H1 (cell line): Measurements from ENCODE around the gene ZNF613. TPM values are rescaled to one million over a fixed set of nuclear protein-coding genes. Genes with fewer than 3 reads are reported as not detected.

Experiments used
- CREB1 ChIP-seq: IDR thresholded peaks from 2 replicates; pipeline ENCODE4 v1.6.1; 2012; ENCODE audit warnings: inconsistent platforms
- E2F6 ChIP-seq: IDR thresholded peaks from 2 replicates; pipeline ENCODE4 v1.6.1; 2012; ENCODE audit warnings: inconsistent platforms
- EZH2 ChIP-seq: fragments of 200-600 bp; sonication (generic); IDR thresholded peaks from 2 replicates; pipeline ENCODE4 v1.7.1; 2012; ENCODE audit warnings: low read depth, mild to moderate bottlenecking, moderate library complexity, low read length, inconsistent platforms; ENCODE audit not compliant: severe bottlenecking
- GABPA ChIP-seq: IDR thresholded peaks from 2 replicates; pipeline ENCODE4 v1.6.1; 2011; ENCODE audit warnings: mild to moderate bottlenecking, low read length, moderate library complexity, borderline replicate concordance; ENCODE audit not compliant: insufficient read depth
- GTF2F1 ChIP-seq: IDR thresholded peaks from 2 replicates; pipeline ENCODE4 v1.6.1; 2012; ENCODE audit warnings: low read depth, low read length, improper control_type of control experiment, borderline replicate concordance
- HDAC2 ChIP-seq, 2 experiments: fragments of 300-600 bp in 1 of 2; sonication (generic) in 1 of 2; IDR thresholded peaks; 2 replicates each; pipeline ENCODE4 v1.6.1; 2011 to 2012; ENCODE audit warnings: low read depth in 2 of 2, low read length in 2 of 2, mild to moderate bottlenecking in 2 of 2, moderate library complexity in 2 of 2, borderline replicate concordance in 1 of 2, inconsistent platforms in 1 of 2
- JUND ChIP-seq: IDR thresholded peaks from 2 replicates; pipeline ENCODE4 v1.6.1; 2011; ENCODE audit warnings: mild to moderate bottlenecking, improper control_type of control experiment, low read length
- RAD21 ChIP-seq, 2 experiments: IDR thresholded peaks in 1 of 2; conservative IDR thresholded peaks in 1 of 2; 2 replicates each; pipeline ENCODE4 v1.6.1; 2011; ENCODE audit warnings: low read depth in 2 of 2, low read length in 2 of 2, improper control_type of control experiment in 1 of 2, inconsistent platforms in 1 of 2, mild to moderate bottlenecking in 1 of 2, moderate library complexity in 1 of 2
- SP1 ChIP-seq: IDR thresholded peaks from 2 replicates; pipeline ENCODE4 v1.6.1; 2011; ENCODE audit warnings: low read depth, low read length
- polyA plus RNA-seq, 7 experiments: library from polyadenylated mRNA; depleted of rRNA in 3 of 7; stranded (reverse) in 5 of 7; unstranded in 2 of 7; fragments of >200 nt in 5 of 7; fragments of 200-250 nt in 2 of 7; gene quantifications; 1 replicate in 5 of 7; 2 replicates in 1 of 7; 4 replicates in 1 of 7; pipeline versions ENCODE4 v1.2.1 to v1.2.3, GENCODE V29; 2011 to 2013; ENCODE audit warnings: missing spikeins in 2 of 7, mixed read lengths in 2 of 7
- total RNA-seq: library from RNA; stranded (reverse); fragmentation: NEBNext Ultra II Directional; extraction: Animal tissue kit (Norgen Biotek cat#: 25700); gene quantifications from 2 replicates; pipeline ENCODE4 v1.2.1, GENCODE V29; 2021

Gene ZNF613
- total and polyA plus RNA-seq, 2 of the 8 experiments (the other 6 are each of a cell fraction or from before 2014, with no cell fraction given) = 4.7 to 14.2 TPM

GRCh38 chr19:51926784-51927741, at the start of gene ZNF613 (continued):
- TF ChIP-seq E2F6 (peak; percentile 93), RAD21 (IDR thresholded peaks at IDR 0.05 in 1 of 2, conservative IDR thresholded peaks at IDR 0.05 in 1 of 2; ENCODE audit: low read depth in 2 of 2, low read length in 2 of 2) (no peak), GTF2F1 (no peak), GABPA (0 out of 2 replicates have a peak, but pooled peaks have one; percentile 42), CREB1 (peak; percentile 60), JUND (no peak), HDAC2 (IDR thresholded peaks at IDR 0.05; ENCODE audit: borderline replicate concordance in 1 of 2, low read depth in 2 of 2, low read length in 2 of 2) (peak in 1 of 2 experiments; percentile 43; a peak in 1 of 4 replicates), SP1 (peak; percentile 85), EZH2 (no peak)
